HEK293 (cell line): ENCODE results near the gene ZYX.

Experiments
- CTCF ChIA-PET: fragments of 350-600 bp; formaldehyde crosslinking; extraction: SDS; loops from one replicate; lab custom pipeline; 2021; ENCODE audit warnings: antibody characterized with exemption; lab: Yijun Ruan, JAX
- POLR2A ChIA-PET: fragments of 300-600 bp; formaldehyde crosslinking; extraction: SDS; loops from one replicate; lab custom pipeline; 2020; ENCODE audit warnings: antibody characterized with exemption, inconsistent platforms; lab: Yijun Ruan, JAX
- H3K27ac ChIP-seq: fragments of 200-500 bp; sonication (Bioruptor generic); 2 replicates; pipeline ENCODE4 v1.5.1; 2014; ENCODE audit warnings: low read depth, low read length, control low read depth, inconsistent platforms; ENCODE audit errors: extremely low read depth
- H3K36me3 ChIP-seq, 2 experiments: fragments of 200-500 bp in 1 of 2; sonication (Bioruptor generic) in 1 of 2; 1 replicate in 1 of 2; 2 replicates in 1 of 2; pipeline ENCODE4 v1.5.1; 2014 to 2017; ENCODE audit warnings: inconsistent platforms in 2 of 2, low read length in 2 of 2; ENCODE audit not compliant: control insufficient read depth in 2 of 2, insufficient read depth in 1 of 2
- H3K4me1 ChIP-seq: fragments of 200-500 bp; sonication (Bioruptor generic); 2 replicates; pipeline ENCODE4 v1.5.1; 2014; ENCODE audit warnings: mild to moderate bottlenecking, low read length, inconsistent platforms; ENCODE audit not compliant: control insufficient read depth, insufficient read depth
- H3K4me3 ChIP-seq: 2 replicates; pipeline ENCODE4 v1.5.1; 2011; ENCODE audit warnings: low read depth, mild to moderate bottlenecking, control low read depth, low read length, moderate library complexity
- H3K9me3 ChIP-seq: fragments of 200-500 bp; sonication (Bioruptor generic); 2 replicates; pipeline ENCODE4 v1.5.1; 2014; ENCODE audit warnings: low read depth, low read length, inconsistent platforms; ENCODE audit not compliant: control insufficient read depth, insufficient read depth
- EGR2 ChIP-seq: fragments of 450-650 bp; formaldehyde crosslinking; IDR thresholded peaks from 2 replicates; pipeline ENCODE4 v1.5.1; 2016; ENCODE audit warnings: low read depth, missing biosample characterization, missing genetic modification characterization
- MZF1 ChIP-seq: fragments of 450-650 bp; formaldehyde crosslinking; IDR thresholded peaks from 2 replicates; pipeline ENCODE4 v1.5.1; 2017; ENCODE audit warnings: missing biosample characterization, missing genetic modification characterization, borderline replicate concordance
- SP2 ChIP-seq: fragments of 450-650 bp; formaldehyde crosslinking; IDR thresholded peaks from 2 replicates; pipeline ENCODE4 v1.5.1; 2016; ENCODE audit warnings: missing biosample characterization, missing genetic modification characterization
- YY2 ChIP-seq: fragments of 450-650 bp; formaldehyde crosslinking; IDR thresholded peaks from 2 replicates; pipeline ENCODE4 v1.5.1; 2016; ENCODE audit warnings: missing biosample characterization, missing genetic modification characterization
- ZBTB21 ChIP-seq: fragments of 450-650 bp; formaldehyde crosslinking; IDR thresholded peaks from 2 replicates; pipeline ENCODE4 v1.5.1; 2017; ENCODE audit warnings: missing biosample characterization, missing genetic modification characterization
- ZFP3 ChIP-seq: fragments of 450-650 bp; formaldehyde crosslinking; IDR thresholded peaks from 2 replicates; pipeline ENCODE4 v1.5.1; 2016; ENCODE audit warnings: low read depth, missing biosample characterization, missing genetic modification characterization
- ZNF16 ChIP-seq: fragments of 450-650 bp; formaldehyde crosslinking; IDR thresholded peaks from 2 replicates; pipeline ENCODE4 v1.5.1; 2016; ENCODE audit warnings: low read depth, missing biosample characterization, missing genetic modification characterization
- ZNF169 ChIP-seq: fragments of 450-650 bp; formaldehyde crosslinking; IDR thresholded peaks from 2 replicates; pipeline ENCODE4 v1.5.1; 2016; ENCODE audit warnings: missing biosample characterization, missing genetic modification characterization
- ZNF202 ChIP-seq: fragments of 450-650 bp; formaldehyde crosslinking; IDR thresholded peaks from 2 replicates; pipeline ENCODE4 v1.5.1; 2016; ENCODE audit warnings: missing biosample characterization, missing genetic modification characterization, borderline replicate concordance
- ZNF221 ChIP-seq: fragments of 450-650 bp; formaldehyde crosslinking; IDR thresholded peaks from 2 replicates; pipeline ENCODE4 v1.5.1; 2017; ENCODE audit warnings: missing biosample characterization, missing genetic modification characterization, borderline replicate concordance
- ZNF266 ChIP-seq: fragments of 450-650 bp; formaldehyde crosslinking; IDR thresholded peaks from 2 replicates; pipeline ENCODE4 v1.5.1; 2016; ENCODE audit warnings: missing biosample characterization, missing genetic modification characterization, low read depth
- ZNF350 ChIP-seq: fragments of 450-650 bp; formaldehyde crosslinking; IDR thresholded peaks from 2 replicates; pipeline ENCODE4 v1.5.0; 2017; ENCODE audit warnings: missing biosample characterization, mild to moderate bottlenecking, missing genetic modification characterization
- ZNF354C ChIP-seq: fragments of 450-650 bp; formaldehyde crosslinking; IDR thresholded peaks from 2 replicates; pipeline ENCODE4 v1.5.1; 2016; ENCODE audit warnings: missing biosample characterization, missing genetic modification characterization, low read depth, borderline replicate concordance
- ZNF571 ChIP-seq: fragments of 450-650 bp; formaldehyde crosslinking; IDR thresholded peaks from 2 replicates; pipeline ENCODE4 v1.5.0; 2017; ENCODE audit warnings: missing biosample characterization, missing genetic modification characterization
- ZNF610 ChIP-seq: fragments of 450-650 bp; formaldehyde crosslinking; IDR thresholded peaks from 2 replicates; pipeline ENCODE4 v1.5.1; 2016; ENCODE audit warnings: missing biosample characterization, missing genetic modification characterization, borderline replicate concordance
- TF ChIP-seq, protein P1 (sequence below): fragments of 450-650 bp; formaldehyde crosslinking; IDR thresholded peaks from 2 replicates; pipeline ENCODE4 v1.5.1; 2016; ENCODE audit warnings: missing biosample characterization, missing genetic modification characterization
- TF ChIP-seq, protein P2 (sequence below): fragments of 450-650 bp; formaldehyde crosslinking; IDR thresholded peaks from 2 replicates; pipeline ENCODE4 v1.5.1; 2017; ENCODE audit warnings: missing biosample characterization, mild to moderate bottlenecking, missing genetic modification characterization, moderate library complexity
- TF ChIP-seq, protein P3 (sequence below): fragments of 450-650 bp; formaldehyde crosslinking; IDR thresholded peaks from 2 replicates; pipeline ENCODE4 v1.5.1; 2017; ENCODE audit warnings: missing biosample characterization, missing genetic modification characterization
- TF ChIP-seq, protein P4 (sequence below): fragments of 450-650 bp; formaldehyde crosslinking; optimal IDR thresholded peaks from 2 replicates; pipeline ENCODE3; 2016; ENCODE audit warnings: missing biosample characterization, mild to moderate bottlenecking, missing genetic modification characterization
- TF ChIP-seq, protein P5 (sequence below): fragments of 450-650 bp; formaldehyde crosslinking; IDR thresholded peaks from 2 replicates; pipeline ENCODE4 v1.5.1; 2016; ENCODE audit warnings: missing biosample characterization, missing genetic modification characterization
- TF ChIP-seq, protein P6 (sequence below): fragments of 450-650 bp; formaldehyde crosslinking; IDR thresholded peaks from 2 replicates; pipeline ENCODE4; 2016; ENCODE audit warnings: missing biosample characterization, missing genetic modification characterization
- TF ChIP-seq, protein P7 (sequence below): fragments of 450-650 bp; formaldehyde crosslinking; IDR thresholded peaks from 2 replicates; pipeline ENCODE4 v1.5.1; 2017; ENCODE audit warnings: missing biosample characterization, missing genetic modification characterization

ZYX gene

DNA sequence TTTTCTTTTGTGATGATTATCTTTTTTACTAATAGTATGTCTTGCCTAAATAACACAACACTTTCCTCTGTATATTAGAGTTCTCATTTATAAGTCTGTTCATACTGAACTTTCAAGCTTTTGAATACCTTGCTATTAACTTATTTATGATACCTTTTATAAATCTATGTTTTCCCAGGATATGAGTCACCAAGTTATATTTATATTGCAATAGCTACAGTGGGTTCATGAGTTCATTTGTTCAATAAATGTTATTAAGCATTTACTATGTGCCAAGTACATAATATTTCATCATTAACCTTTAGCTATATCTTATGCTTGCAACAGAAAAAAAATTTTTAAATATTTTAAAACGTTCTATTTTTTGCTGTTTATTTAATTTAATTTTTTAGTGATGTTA is 46.9 kb upstream of the ZYX start (continued):
- TF ChIP-seq, protein P1, sequence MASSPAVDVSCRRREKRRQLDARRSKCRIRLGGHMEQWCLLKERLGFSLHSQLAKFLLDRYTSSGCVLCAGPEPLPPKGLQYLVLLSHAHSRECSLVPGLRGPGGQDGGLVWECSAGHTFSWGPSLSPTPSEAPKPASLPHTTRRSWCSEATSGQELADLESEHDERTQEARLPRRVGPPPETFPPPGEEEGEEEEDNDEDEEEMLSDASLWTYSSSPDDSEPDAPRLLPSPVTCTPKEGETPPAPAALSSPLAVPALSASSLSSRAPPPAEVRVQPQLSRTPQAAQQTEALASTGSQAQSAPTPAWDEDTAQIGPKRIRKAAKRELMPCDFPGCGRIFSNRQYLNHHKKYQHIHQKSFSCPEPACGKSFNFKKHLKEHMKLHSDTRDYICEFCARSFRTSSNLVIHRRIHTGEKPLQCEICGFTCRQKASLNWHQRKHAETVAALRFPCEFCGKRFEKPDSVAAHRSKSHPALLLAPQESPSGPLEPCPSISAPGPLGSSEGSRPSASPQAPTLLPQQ (tag by site-specific recombination), result no peak
- TF ChIP-seq MZF1 (tag by site-specific recombination), result no peak
- TF ChIP-seq ZNF350 (tag by site-specific recombination), result no peak
- TF ChIP-seq, all 188 proteins: peak for 0

DNA sequence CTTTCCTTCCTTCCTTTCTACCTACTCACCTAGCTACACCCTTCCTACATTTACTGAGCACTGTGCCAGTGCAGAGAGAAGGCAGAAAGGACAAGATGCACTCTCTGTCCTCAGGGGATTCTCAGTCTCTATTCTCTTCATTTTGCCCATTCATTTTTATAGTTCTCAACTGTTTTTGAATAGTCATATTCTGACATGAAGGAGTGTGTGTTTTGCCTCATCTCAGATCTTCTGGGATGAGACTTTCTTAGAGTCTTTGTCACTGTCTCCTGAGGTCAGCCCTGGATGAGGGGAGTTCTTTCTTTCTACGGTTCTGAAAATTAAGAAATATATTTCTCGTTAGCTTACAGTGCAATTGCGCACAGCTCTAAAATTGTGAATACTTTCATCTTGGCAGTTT is 43.9 kb upstream of the ZYX start:
- ChIA-PET CTCF (interaction anchor here (0.6 to 2.9 kb wide), 5 partner anchors 8 to 45 kb away, joined by 3 to 25 read pairs (median 5); no protein-coding TSS in a partner anchor), POLR2A (interaction anchor here (1.4 kb wide), 1 partner anchor 49 kb away, joined by 4 read pairs; the partner anchor contains the start of gene CASP2)
- H3K4me3 ChIP-seq, result no peak overlapping the region
- H3K27ac ChIP-seq, result no peak overlapping the region
- no peaks in the 10 kb centered on the region for H3K36me3 ChIP-seq
- no peaks in the 10 kb centered on the region for H3K9me3 ChIP-seq
- no peaks in the 10 kb centered on the region for H3K4me1 ChIP-seq
- TF ChIP-seq, protein P2, sequence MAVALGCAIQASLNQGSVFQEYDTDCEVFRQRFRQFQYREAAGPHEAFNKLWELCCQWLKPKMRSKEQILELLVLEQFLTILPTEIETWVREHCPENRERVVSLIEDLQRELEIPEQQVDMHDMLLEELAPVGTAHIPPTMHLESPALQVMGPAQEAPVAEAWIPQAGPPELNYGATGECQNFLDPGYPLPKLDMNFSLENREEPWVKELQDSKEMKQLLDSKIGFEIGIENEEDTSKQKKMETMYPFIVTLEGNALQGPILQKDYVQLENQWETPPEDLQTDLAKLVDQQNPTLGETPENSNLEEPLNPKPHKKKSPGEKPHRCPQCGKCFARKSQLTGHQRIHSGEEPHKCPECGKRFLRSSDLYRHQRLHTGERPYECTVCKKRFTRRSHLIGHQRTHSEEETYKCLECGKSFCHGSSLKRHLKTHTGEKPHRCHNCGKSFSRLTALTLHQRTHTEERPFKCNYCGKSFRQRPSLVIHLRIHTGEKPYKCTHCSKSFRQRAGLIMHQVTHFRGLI (tag by site-specific recombination), result no peak
- TF ChIP-seq ZNF16 (no peak), ZNF571 (tag by site-specific recombination) (no peak), ZNF354C (tag by site-specific recombination) (no peak), ZFP3 (no peak), ZNF610 (tag by site-specific recombination) (no peak), EGR2 (no peak), YY2 (tag by site-specific recombination) (no peak), ZNF169 (tag by site-specific recombination) (no peak)
- TF ChIP-seq, protein P3, sequence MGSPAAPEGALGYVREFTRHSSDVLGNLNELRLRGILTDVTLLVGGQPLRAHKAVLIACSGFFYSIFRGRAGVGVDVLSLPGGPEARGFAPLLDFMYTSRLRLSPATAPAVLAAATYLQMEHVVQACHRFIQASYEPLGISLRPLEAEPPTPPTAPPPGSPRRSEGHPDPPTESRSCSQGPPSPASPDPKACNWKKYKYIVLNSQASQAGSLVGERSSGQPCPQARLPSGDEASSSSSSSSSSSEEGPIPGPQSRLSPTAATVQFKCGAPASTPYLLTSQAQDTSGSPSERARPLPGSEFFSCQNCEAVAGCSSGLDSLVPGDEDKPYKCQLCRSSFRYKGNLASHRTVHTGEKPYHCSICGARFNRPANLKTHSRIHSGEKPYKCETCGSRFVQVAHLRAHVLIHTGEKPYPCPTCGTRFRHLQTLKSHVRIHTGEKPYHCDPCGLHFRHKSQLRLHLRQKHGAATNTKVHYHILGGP, result no peak
- TF ChIP-seq, protein P4, sequence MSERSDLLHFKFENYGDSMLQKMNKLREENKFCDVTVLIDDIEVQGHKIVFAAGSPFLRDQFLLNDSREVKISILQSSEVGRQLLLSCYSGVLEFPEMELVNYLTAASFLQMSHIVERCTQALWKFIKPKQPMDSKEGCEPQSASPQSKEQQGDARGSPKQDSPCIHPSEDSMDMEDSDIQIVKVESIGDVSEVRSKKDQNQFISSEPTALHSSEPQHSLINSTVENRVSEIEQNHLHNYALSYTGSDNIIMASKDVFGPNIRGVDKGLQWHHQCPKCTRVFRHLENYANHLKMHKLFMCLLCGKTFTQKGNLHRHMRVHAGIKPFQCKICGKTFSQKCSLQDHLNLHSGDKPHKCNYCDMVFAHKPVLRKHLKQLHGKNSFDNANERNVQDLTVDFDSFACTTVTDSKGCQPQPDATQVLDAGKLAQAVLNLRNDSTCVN (tag by site-specific recombination), result no peak

DNA sequence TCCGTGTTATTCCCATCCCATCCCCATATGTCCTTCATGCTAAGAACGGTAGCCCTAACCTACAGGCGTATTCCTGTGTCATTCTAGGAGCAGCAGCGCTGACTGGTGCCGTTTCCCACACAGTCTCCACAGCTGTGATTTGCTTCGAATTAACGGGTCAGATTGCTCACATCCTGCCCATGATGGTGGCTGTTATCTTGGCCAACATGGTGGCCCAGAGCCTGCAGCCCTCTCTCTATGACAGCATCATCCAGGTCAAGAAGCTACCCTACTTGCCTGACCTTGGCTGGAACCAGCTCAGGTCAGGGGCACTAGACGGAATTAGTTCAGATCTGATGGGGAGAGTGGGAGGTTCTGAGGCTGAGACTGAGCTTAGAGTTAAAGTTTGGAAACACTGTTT is 39.3 kb upstream of the ZYX start:
- no peaks in the 10 kb centered on the region for H3K36me3 ChIP-seq
- POLR2A ChIA-PET, result no interaction called here
- CTCF ChIA-PET, result no interaction called here
- H3K27ac ChIP-seq, result no peak overlapping the region
- H3K4me3 ChIP-seq, result no peak overlapping the region
- H3K4me1 ChIP-seq, result no peaks in the 10 kb centered on the region
- H3K9me3 ChIP-seq, result no peaks in the 10 kb centered on the region
- TF ChIP-seq SP2 (tag by site-specific recombination) (no peak), ZNF266 (no peak), ZNF221 (tag by site-specific recombination) (no peak), ZFP3 (no peak), ZBTB21 (no peak), ZNF202 (tag by site-specific recombination) (no peak)
- TF ChIP-seq, protein P5, sequence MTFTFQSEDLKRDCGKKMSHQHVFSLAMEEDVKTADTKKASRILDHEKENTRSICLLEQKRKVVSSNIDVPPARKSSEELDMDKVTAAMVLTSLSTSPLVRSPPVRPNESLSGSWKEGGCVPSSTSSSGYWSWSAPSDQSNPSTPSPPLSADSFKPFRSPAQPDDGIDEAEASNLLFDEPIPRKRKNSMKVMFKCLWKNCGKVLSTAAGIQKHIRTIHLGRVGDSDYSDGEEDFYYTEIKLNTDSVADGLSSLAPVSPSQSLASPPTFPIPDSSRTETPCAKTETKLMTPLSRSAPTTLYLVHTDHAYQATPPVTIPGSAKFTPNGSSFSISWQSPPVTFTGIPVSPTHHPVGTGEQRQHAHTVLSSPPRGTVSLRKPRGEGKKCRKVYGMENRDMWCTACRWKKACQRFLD (tag by site-specific recombination), result no peak
- TF ChIP-seq, protein P6, sequence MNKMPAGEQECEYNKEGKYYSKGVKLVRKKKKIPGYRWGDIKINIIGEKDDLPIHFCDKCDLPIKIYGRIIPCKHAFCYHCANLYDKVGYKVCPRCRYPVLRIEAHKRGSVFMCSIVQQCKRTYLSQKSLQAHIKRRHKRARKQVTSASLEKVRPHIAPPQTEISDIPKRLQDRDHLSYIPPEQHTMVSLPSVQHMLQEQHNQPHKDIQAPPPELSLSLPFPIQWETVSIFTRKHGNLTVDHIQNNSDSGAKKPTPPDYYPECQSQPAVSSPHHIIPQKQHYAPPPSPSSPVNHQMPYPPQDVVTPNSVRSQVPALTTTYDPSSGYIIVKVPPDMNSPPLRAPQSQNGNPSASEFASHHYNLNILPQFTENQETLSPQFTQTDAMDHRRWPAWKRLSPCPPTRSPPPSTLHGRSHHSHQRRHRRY (tag by site-specific recombination), result no peak
- TF ChIP-seq, protein P4 (tag by site-specific recombination), result no peak
- TF ChIP-seq, protein P7, sequence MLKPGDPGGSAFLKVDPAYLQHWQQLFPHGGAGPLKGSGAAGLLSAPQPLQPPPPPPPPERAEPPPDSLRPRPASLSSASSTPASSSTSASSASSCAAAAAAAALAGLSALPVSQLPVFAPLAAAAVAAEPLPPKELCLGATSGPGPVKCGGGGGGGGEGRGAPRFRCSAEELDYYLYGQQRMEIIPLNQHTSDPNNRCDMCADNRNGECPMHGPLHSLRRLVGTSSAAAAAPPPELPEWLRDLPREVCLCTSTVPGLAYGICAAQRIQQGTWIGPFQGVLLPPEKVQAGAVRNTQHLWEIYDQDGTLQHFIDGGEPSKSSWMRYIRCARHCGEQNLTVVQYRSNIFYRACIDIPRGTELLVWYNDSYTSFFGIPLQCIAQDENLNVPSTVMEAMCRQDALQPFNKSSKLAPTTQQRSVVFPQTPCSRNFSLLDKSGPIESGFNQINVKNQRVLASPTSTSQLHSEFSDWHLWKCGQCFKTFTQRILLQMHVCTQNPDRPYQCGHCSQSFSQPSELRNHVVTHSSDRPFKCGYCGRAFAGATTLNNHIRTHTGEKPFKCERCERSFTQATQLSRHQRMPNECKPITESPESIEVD (tag by site-specific recombination), result no peak
